HG03159 (cell line): ENCODE data around the gene ARHGAP23.
"Not testable (repeated sequence)": the region's sequence is repeated elsewhere in the genome, so short reads cannot be mapped to it uniquely, and the experiment has no call there.

Experiments
- ATAC-seq: cut with Tn5 transposase; IDR thresholded peaks from one replicate; pipeline ENCODE4 v1.9.1; 2021; ENCODE audit warnings: mild to moderate bottlenecking, moderate library complexity; ENCODE audit not compliant: unreplicated experiment

Gene ARHGAP23

GRCh38 chr17:38484242-38485145, 56.2 kb downstream of the ARHGAP23 start:
- ATAC-seq = not testable (repeated sequence)

DNA sequence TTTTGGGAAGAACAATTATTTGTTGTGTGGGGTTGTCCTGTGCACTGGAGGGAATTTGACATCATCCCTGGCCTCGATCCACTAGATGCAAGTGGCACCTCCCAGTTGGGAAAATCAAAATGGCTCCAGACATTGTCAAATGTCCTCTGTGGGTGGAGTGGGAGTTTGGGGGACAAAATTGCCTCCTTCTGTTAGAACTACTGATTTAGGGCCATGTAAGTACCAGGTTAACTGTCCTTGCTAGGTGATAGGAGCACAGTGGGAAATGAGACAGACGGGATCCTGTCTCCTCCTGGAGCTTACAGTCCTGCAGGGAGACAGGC, 56.8 kb downstream of the ARHGAP23 start:
- ATAC-seq = no peak

DNA sequence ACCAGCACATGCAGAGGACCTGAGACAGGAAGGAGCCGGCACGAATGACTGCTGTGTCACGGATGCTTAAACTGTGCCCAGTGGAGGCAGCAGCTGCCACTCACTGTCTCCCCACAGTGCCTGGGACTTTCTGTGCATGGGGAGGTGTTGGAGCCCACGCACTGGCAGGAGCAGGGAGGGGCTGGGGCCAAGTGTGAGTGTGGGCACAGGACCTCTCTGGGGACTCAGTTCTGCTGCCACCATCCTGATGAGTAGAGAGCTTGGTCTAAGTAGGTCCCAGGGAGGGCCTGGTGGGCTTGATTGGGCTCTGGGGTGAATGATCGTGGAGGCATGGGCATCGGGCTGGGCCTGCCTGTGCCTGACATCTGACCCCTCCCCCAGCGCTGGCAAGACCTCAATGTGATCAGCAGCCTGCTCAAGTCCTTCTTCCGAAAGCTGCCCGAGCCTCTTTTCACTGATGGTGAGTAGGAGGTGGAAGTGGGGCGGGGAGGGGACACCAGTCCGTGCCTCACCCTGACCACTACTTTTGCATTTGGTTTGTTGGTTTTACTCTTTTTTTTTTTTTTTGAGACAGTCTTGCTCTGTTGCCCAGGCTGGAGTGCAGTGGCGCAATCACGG, 57.5 kb downstream of the ARHGAP23 start:
- ATAC-seq = not testable (repeated sequence)

DNA sequence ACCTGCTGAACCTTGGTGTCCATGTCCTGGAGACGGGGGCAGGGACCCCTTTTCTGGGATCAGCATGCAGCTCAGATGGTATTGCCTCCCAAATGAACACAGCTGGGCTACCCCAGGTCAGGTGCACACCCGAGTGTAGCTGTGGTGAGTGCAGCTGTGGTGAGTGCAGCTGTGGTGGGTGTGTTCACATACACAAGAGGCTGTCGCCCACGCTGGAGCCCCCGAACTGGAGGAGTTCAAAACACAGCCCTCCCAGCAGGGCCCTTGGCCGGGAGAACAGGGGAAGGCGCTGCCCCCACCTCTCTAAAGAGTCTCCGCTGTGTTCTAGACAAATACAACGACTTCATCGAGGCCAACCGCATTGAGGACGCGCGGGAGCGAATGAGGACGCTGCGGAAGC, 61.5 kb downstream of the ARHGAP23 start:
- not testable (repeated sequence) for ATAC-seq

GRCh38 chr17:38491346-38492066, 63.2 kb downstream of the ARHGAP23 start:
- ATAC-seq = not testable (repeated sequence)

DNA sequence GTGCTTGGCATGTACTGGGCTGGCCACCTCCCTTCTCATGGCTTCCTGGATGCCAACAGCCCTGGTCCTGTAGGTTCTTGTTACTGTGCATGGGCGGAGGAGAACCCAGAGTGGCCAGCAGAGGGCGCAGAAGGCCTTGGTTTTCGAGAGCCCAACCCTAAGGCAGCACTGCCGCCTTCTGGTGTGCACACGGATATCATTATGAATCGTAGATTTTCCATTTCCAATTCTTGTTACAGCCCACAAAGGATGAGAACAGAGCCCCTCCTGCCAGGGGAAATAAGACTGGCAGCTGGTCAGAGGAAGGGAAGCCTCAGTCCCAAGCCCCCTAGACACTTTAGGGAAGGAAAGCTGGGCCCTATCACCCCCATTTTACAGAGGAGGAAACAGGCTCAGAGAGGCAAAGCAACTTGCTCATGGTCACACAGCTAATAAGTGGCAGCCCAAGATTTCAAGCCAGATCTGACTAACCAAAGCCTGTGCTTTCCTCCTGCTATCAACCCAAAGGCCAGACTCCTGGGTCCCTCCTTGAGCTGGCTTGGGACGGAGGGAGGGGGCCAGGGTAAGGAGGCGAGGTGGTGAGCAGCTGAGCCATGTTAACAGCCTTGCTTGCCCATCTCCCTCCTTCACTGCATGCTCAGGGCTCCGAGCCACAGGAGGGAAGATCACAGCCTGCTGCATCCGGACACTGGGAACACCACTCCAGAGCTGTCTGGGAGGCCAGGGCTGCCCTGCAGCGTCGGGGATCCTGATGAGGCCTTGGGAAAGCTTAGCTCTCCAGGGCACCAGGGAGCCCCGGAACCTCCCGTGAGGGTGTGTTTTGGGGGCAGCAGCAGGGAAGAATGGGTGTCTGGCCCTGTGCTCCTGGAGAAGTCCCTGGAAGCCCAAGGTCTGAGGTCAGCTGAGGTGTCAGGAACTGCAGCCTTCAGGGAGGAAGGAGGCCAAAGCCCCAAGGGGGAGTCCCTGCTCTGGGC, 64.1 kb downstream of the ARHGAP23 start:
- ATAC-seq = not testable (repeated sequence)

DNA sequence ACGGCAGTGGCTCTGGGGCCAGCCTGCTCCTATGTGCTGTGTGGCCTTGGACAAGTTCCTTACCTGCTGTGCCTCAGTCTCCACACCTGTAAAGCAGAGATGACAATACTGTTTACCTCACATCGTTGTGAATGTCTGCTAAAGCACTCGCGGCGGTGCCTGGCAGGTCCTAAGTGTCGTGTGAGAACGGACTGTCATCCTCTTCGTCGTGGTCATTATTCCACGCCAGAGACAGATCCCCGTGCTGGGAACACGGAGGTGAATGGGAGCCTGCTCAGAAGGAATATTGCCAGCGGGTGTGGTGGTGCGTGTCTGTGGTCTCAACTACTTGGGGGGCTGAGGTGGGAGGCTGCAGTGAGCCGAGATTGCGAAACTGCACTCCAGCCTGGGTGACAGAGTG, 65.9 kb downstream of the ARHGAP23 start:
- ATAC-seq = not testable (repeated sequence)

- ATAC-seq = not testable (repeated sequence)
These were observed 69.4 kb downstream of the ARHGAP23 start for GRCh38 chr17:38497656-38498055.

DNA sequence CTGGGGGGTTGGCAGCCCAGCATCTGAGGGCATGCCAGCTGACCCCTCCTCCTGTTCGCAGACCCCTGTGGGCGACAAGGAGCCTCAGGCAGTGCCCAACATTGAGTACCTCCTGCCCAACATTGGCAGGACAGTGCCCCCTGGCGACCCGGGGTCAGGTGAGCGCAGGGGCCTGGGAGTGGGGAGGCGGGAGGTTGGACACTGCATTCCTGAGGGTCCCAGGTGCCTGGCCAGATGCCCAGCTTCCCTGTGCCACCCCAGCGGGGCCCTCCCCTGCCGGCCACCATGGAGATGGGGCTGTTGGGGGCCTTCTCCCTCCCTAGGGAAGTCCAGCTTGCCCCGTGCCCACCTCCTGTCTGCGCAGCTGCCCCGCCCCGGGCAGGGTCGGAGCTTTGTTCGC, 70.1 kb downstream of the ARHGAP23 start:
- no peak for ATAC-seq

DNA sequence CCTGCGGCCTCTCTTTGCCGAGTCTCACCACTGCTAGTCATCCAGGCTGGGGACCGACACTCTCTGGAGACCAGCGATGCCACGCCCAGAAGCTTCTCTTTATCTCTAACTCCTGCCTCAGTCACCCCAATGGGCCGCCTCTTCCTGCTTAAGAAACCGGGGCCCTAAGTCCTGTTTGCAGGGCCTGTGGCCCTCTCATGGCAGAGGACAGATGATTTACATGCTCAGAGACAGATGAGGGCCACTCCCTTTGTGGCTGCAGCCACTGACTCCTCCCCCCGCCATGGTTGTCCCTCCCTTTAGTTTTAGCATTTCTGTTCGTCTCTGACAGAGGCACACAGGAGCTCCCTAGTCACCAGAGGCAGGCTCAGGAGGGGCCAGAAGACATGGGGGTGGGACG, 71.0 kb downstream of the ARHGAP23 start:
- ATAC-seq = not testable (repeated sequence)

GRCh38 chr17:38501718-38502117, 73.5 kb downstream of the ARHGAP23 start:
- not testable (repeated sequence) for ATAC-seq

- not testable (repeated sequence) for ATAC-seq
These were observed 75.1 kb downstream of the ARHGAP23 start for GRCh38 chr17:38503286-38503913.

GRCh38 chr17:38504216-38504615, 76.0 kb downstream of the ARHGAP23 start:
- no peak for ATAC-seq

GRCh38 chr17:38507436-38507835, 79.2 kb downstream of the ARHGAP23 start:
- ATAC-seq = no peak

- ATAC-seq = no peak
These were observed 79.8 kb downstream of the ARHGAP23 start for GRCh38 chr17:38507921-38508569.

DNA sequence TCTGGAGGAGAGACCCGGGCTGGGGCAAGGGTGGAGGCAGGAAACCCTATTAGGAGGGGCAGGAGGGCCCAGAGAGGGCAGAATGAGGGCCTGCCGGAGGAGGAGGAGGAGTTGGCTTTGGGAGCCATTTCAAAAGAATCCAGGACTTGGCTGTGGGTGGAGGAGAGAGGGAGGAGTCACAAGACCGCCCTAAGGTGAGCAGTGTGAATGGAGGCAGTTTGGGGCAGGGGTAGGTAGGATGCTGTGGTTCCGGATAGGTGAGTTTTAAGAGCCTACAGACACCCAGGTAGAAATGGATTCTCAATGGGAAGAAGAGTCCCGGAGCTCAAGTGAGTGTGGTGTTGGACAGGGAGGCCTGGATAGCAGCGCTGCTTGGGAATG, 80.3 kb downstream of the ARHGAP23 start:
- no peak for ATAC-seq

GRCh38 chr17:38508954-38509771, 80.9 kb downstream of the ARHGAP23 start:
- no peak for ATAC-seq

- no peak for ATAC-seq
These were observed 81.6 kb downstream of the ARHGAP23 start for GRCh38 chr17:38509772-38510420.
